K562 (cell line): ENCODE measurements around the gene GALNT9. TPM values are rescaled to one million over a fixed set of nuclear protein-coding genes. Genes with fewer than 3 reads are reported as not detected.

Source experiments
- ATAC-seq: fragments of 200-7000 bp; cut with Tn5 transposase; 3 replicates; pipeline ENCODE4 v1.9.1; 2020; ENCODE audit warnings: moderate library complexity
- BruUV-seq: library from RNA; stranded (reverse); fragments of 400-500 nt; replicated peaks from 2 replicates; lab custom pipeline; 2021; lab: Mats Ljungman, UMichigan
- CTCF ChIA-PET: fragments of 300-600 bp; formaldehyde crosslinking; extraction: SDS; loops from one replicate; lab custom pipeline; 2021; ENCODE audit warnings: low intra/inter-chr PET ratio; lab: Yijun Ruan, JAX
- POLR2A ChIA-PET: fragments of 300-600, 350-650 bp; sonication (Branson Sonifier 250); formaldehyde crosslinking; extraction: SDS; loops from one replicate; lab custom pipeline; 2021; ENCODE audit warnings: antibody characterized with exemption, inconsistent platforms; lab: Yijun Ruan, JAX
- DNase-seq, 4 experiments: peaks; one replicate each; pipeline versions ENCODE4 v3.0.0 to v3.0.0-alpha.2; 2011 to 2018; ENCODE audit warnings: low spot score in 3 of 4, mixed read lengths in 3 of 4; ENCODE audit errors: extremely low read depth in 1 of 4
- FAIRE-seq: peaks from 2 replicates; lab custom pipeline; 2011; peaks lifted over from hg19 to GRCh38; lab: Jason Lieb, UNC
- H2AFZ ChIP-seq: 2 replicates; pipeline ENCODE4 v1.6.0; 2011; ENCODE audit warnings: low read depth, low read length, control low read depth, inconsistent platforms
- H3K27ac ChIP-seq: fragments of 200-600 bp; 3 replicates; pipeline ENCODE4 v1.8.0; 2011; ENCODE audit warnings: low read depth, mild to moderate bottlenecking, control low read depth, inconsistent platforms, low read length, moderate library complexity, mixed read lengths; ENCODE audit errors: extremely low read depth
- H3K27me3 ChIP-seq, 2 experiments: fragments of 300-600 bp in 1 of 2; 2 replicates in 1 of 2; 3 replicates in 1 of 2; pipeline versions ENCODE4 v1.6.0 to v1.8.0; 2011; ENCODE audit warnings: inconsistent platforms in 2 of 2, low read length in 2 of 2, mild to moderate bottlenecking in 1 of 2, mixed read lengths in 1 of 2, moderate library complexity in 1 of 2; ENCODE audit not compliant: control insufficient read depth in 2 of 2, insufficient read depth in 2 of 2
- H3K36me3 ChIP-seq: fragments of 300-600 bp; 3 replicates; pipeline ENCODE4 v1.8.0; 2011; ENCODE audit warnings: mild to moderate bottlenecking, low read length, inconsistent platforms; ENCODE audit not compliant: control insufficient read depth, insufficient read depth
- H3K4me1 ChIP-seq, 2 experiments: fragments of 200-600 bp in 1 of 2; replicated peaks in 1 of 2; 2 replicates in 1 of 2; 3 replicates in 1 of 2; pipeline versions ENCODE4 v1.5.1 to v1.8.0; 2011; ENCODE audit warnings: inconsistent platforms in 2 of 2, low read length in 2 of 2, mild to moderate bottlenecking in 1 of 2, mixed read lengths in 1 of 2, moderate library complexity in 1 of 2; ENCODE audit not compliant: control insufficient read depth in 2 of 2, insufficient read depth in 2 of 2
- H3K4me2 ChIP-seq: 2 replicates; pipeline ENCODE4 v1.6.1; 2011; ENCODE audit warnings: low read length, control low read depth, inconsistent platforms, mixed read lengths; ENCODE audit not compliant: insufficient read depth
- H3K4me3 ChIP-seq: fragments of 200-600 bp; sonication (generic), shearing (Covaris generic); 2 replicates; pipeline ENCODE4 v1.5.1; 2016; ENCODE audit warnings: control low read depth, inconsistent platforms
- H3K79me2 ChIP-seq: fragments of 200-600 bp; 3 replicates; pipeline ENCODE4 v1.8.0; 2011; ENCODE audit warnings: low read length, inconsistent platforms; ENCODE audit not compliant: control insufficient read depth, insufficient read depth
- H3K9ac ChIP-seq, 2 experiments: 2 replicates each; pipeline versions ENCODE4 v1.6.0 to v1.6.1; 2011; ENCODE audit warnings: low read depth in 2 of 2, low read length in 2 of 2, control low read depth in 1 of 2, inconsistent platforms in 1 of 2, mild to moderate bottlenecking in 1 of 2, mixed read lengths in 1 of 2; ENCODE audit not compliant: insufficient read depth in 1 of 2
- H3K9me1 ChIP-seq: one replicate; pipeline ENCODE4 v1.6.0; 2011; ENCODE audit warnings: inconsistent platforms, mild to moderate bottlenecking, low read length, moderate library complexity; ENCODE audit not compliant: control insufficient read depth, insufficient read depth
- H3K9me3 ChIP-seq: replicated peaks from 2 replicates; pipeline ENCODE4 v1.5.1; 2011; ENCODE audit warnings: low read depth, low read length, inconsistent platforms; ENCODE audit not compliant: control insufficient read depth, insufficient read depth
- H4K20me1 ChIP-seq: replicated peaks from 2 replicates; pipeline ENCODE4 v1.6.1; 2011; ENCODE audit warnings: low read length, inconsistent platforms, mixed read lengths; ENCODE audit not compliant: control insufficient read depth, insufficient read depth
- CAMTA2 ChIP-seq: fragments of 250-450 bp; sonication (Bioruptor Pico); conservative IDR thresholded peaks from 2 replicates; pipeline ENCODE4 v1.5.1; 2022
- FOSL1 ChIP-seq: fragments of 200-800 bp; sonication (Bioruptor generic); conservative IDR thresholded peaks from 2 replicates; pipeline ENCODE4 v1.6.1; 2016; ENCODE audit warnings: missing genetic modification characterization, missing compliant biosample characterization
- JUND ChIP-seq, 2 experiments: IDR thresholded peaks; 2 replicates in 1 of 2; 3 replicates in 1 of 2; pipeline ENCODE4 v1.6.1; 2011; ENCODE audit warnings: borderline replicate concordance in 2 of 2, low read depth in 2 of 2, low read length in 2 of 2, improper control_type of control experiment in 1 of 2, missing biosample characterization in 1 of 2, missing genetic modification characterization in 1 of 2, missing genetic modification reagents in 1 of 2
- L3MBTL2 ChIP-seq: fragments of 450-650 bp; IDR thresholded peaks from 2 replicates; pipeline ENCODE4 v1.6.1; 2016; ENCODE audit warnings: mild to moderate bottlenecking, moderate library complexity
- NRF1 ChIP-seq, 2 experiments: fragments of 450-650 bp; IDR thresholded peaks in 1 of 2; conservative IDR thresholded peaks in 1 of 2; 2 replicates each; pipeline ENCODE4 v1.6.1; 2014; ENCODE audit warnings: mild to moderate bottlenecking in 2 of 2
- POLR3A ChIP-seq: IDR thresholded peaks from 2 replicates; pipeline ENCODE4 v1.6.1; 2011; ENCODE audit warnings: borderline replicate concordance, mild to moderate bottlenecking, moderate library complexity; ENCODE audit not compliant: insufficient read length, insufficient read depth; ENCODE audit errors: extremely low read depth
- THRAP3 ChIP-seq: fragments of 450-650 bp; IDR thresholded peaks from 2 replicates; pipeline ENCODE4 v1.6.1; 2016; ENCODE audit warnings: mild to moderate bottlenecking, inconsistent platforms, borderline replicate concordance
- ZNF830 ChIP-seq: fragments of 250-450 bp; sonication (Bioruptor Pico); IDR thresholded peaks from 2 replicates; pipeline ENCODE4 v1.5.0; 2021; ENCODE audit warnings: mild to moderate bottlenecking
- WGBS: fragments of 100-300 bp; shearing (Covaris generic); methylation state at CpG from one replicate; pipeline ENCODE4 v1.1.6; 2016; ENCODE audit warnings: low coverage, mixed read lengths; ENCODE audit not compliant: insufficient coverage; ENCODE audit errors: missing lambda C conversion rate; 5-methylcytosine and 5-hydroxymethylcytosine counted together
- in situ Hi-C: fragments of 300-500 bp; cut with MboI; formaldehyde crosslinking; loops from 4 replicates; pipeline ENCODE4 v1.15.0; 2018; ENCODE audit warnings: inconsistent platforms, mixed read lengths
- intact Hi-C: fragments of 100-400 bp; cut with micrococcal nuclease; formaldehyde crosslinking; loops from 2 replicates; pipeline ENCODE4 v1.14.2; 2022
- polyA plus RNA-seq, 8 experiments: library from polyadenylated mRNA; depleted of rRNA in 4 of 8; stranded (reverse) in 5 of 8; unstranded in 3 of 8; fragments of >200 nt; fragmentation: Nextera tagmentation in 2 of 8; fragmentation: Illumina TruSeq in 1 of 8; extraction: Ambion mirVana in 2 of 8; extraction: Trizol in 1 of 8; gene quantifications; 2 replicates each; pipeline versions ENCODE4 v1.2.1 to v1.2.3, GENCODE V29; 2011 to 2014; ENCODE audit warnings: inconsistent platforms in 1 of 8, missing spikeins in 1 of 8
- total RNA-seq, 7 experiments: library from RNA; depleted of rRNA in 6 of 7; stranded (reverse); fragments of >200 nt in 6 of 7; fragmentation: Illumina TruSeq in 2 of 7; extraction: Trizol in 2 of 7; gene quantifications; 2 replicates each; pipeline versions ENCODE4 v1.2.1 to v1.2.3, GENCODE V29; 2011 to 2021; ENCODE audit warnings: low replicate concordance in 1 of 7
- TF ChIP-seq, protein P1 (sequence below), 2 experiments: fragments of 450-650 bp; conservative IDR thresholded peaks; 2 replicates each; pipeline ENCODE4 v1.6.1; 2017; ENCODE audit warnings: mild to moderate bottlenecking in 2 of 2, moderate library complexity in 2 of 2
- TF ChIP-seq, protein P2 (sequence below), 2 experiments: fragments of 450-650 bp in 1 of 2; sonication (generic) in 1 of 2; formaldehyde crosslinking in 1 of 2; IDR thresholded peaks in 1 of 2; conservative IDR thresholded peaks in 1 of 2; 2 replicates each; pipeline versions ENCODE4 v1.6.1 to v1.8.1; 2016 to 2023; ENCODE audit warnings: mild to moderate bottlenecking in 2 of 2, moderate library complexity in 2 of 2, inconsistent platforms in 1 of 2, missing genetic modification reagents in 1 of 2
- TF ChIP-seq, protein P3 (sequence below): fragments of 450-650 bp; IDR thresholded peaks from 2 replicates; pipeline ENCODE4 v1.7.1; 2018; ENCODE audit warnings: mild to moderate bottlenecking, low read depth; ENCODE audit not compliant: partially characterized antibody

GALNT9 gene
- total and polyA plus RNA-seq, 9 of the 15 experiments (the other 6 are each of a cell fraction or from before 2014, with no cell fraction given): not detected

DNA sequence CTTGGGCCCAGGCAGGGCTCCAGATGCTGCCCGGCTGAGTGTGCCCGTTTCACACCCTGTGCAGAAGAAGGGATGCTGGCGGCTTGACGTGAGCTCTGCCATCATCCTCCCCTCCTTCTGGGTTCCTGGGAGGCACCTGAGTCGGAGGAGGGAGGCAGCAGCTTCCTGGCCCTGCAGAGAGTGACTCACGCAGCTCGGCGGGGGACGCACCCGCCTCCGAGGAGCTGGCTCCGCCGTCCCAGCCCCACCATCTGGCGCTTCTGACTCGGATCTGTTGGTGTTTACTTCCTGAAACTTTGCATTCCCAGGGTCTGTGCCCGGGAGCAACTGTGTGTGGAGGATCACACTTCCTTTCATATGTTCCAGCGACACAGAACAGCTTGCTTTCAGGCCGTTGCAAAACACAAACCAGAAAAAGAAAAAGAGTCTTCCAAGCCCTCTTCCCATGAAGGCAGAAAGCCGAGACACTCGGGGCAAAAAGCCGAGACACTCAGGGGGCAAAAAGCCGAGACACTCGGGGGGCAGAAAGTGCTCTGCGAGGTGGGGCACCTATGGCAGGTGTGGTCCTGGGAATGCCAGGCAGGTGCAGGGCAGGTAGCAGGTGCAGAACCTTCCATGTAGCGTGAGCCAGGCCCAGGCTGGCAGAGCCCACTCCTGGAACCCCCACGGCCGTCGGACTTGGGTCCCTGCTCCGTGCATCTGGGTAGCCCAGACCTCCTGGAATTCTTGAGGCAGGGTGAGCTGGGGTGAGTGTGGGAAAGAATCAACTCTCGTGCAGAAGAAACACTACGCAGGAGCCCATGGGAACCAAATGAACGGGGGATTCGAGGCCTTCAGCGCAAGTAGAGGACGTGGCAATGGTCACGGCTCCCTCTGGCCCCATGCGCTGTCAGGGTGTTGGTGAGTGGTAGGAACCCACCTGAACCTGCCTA is 27.6 kb upstream of the GALNT9 start:
- H3K79me2 ChIP-seq: no peaks in the 10 kb centered on the region
- H3K9ac ChIP-seq: no peak overlapping the region
- H3K27me3 ChIP-seq: peaks cover 28 to 72% of the 10 kb centered on the region in 2 experiments
- no peaks in the 10 kb centered on the region for H3K36me3 ChIP-seq
- BruUV-seq: no TSS peak
- H3K9me3 ChIP-seq: no peaks in the 10 kb centered on the region
- H2AFZ ChIP-seq: no peak overlapping the region
- H3K27ac ChIP-seq: no peak overlapping the region
- H4K20me1 ChIP-seq: 0 out of 2 replicates have a peak, but pooled peaks cover 5% of the 10 kb centered on the region
- ChIA-PET CTCF (no interaction called here), POLR2A (interaction anchor here (1.6 kb wide), 1 partner anchor 31 kb away, joined by 4 read pairs; no protein-coding TSS in a partner anchor)
- intact Hi-C loops: no loop called here
- in situ Hi-C loops: no loop called here
- WGBS: 2% methylated on average over 34 of the region's 37 CpGs
- no peak for FAIRE-seq
- H3K4me1 ChIP-seq: peaks cover 0 to 5% of the 10 kb centered on the region in 2 experiments; a peak in 1 of 5 replicates
- no peaks in the 10 kb centered on the region for H3K9me1 ChIP-seq
- no peak overlapping the region for H3K4me3 ChIP-seq
- peak; percentile 32; the same call in 1 of the 3 replicates for ATAC-seq
- H3K4me2 ChIP-seq: no peak overlapping the region
- DNase-seq: peak in 3 of 4 experiments; percentile 23 to 37 (median 27)
- TF ChIP-seq, protein P1, sequence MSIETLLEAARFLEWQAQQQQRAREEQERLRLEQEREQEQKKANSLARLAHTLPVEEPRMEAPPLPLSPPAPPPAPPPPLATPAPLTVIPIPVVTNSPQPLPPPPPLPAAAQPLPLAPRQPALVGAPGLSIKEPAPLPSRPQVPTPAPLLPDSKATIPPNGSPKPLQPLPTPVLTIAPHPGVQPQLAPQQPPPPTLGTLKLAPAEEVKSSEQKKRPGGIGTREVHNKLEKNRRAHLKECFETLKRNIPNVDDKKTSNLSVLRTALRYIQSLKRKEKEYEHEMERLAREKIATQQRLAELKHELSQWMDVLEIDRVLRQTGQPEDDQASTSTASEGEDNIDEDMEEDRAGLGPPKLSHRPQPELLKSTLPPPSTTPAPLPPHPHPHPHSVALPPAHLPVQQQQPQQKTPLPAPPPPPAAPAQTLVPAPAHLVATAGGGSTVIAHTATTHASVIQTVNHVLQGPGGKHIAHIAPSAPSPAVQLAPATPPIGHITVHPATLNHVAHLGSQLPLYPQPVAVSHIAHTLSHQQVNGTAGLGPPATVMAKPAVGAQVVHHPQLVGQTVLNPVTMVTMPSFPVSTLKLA (conservative IDR thresholded peaks at IDR 0.05): no peak
- TF ChIP-seq THRAP3 (no peak), POLR3A (no peak), JUND (IDR thresholded peaks at IDR 0.05; ENCODE audit: borderline replicate concordance, low read depth, low read length) (peak; percentile 62), JUND (tag; IDR thresholded peaks at IDR 0.05; ENCODE audit: borderline replicate concordance, low read depth, low read length) (peak; percentile 26; the same call in 1 of the 3 replicates), CAMTA2 (CRISPR knock-in tag) (no peak), NRF1 (conservative IDR thresholded peaks at IDR 0.05 in 1 of 2, IDR thresholded peaks at IDR 0.05 in 1 of 2) (0 out of 4 replicates have a peak, but pooled peaks of 1 of the 2 experiments have one; percentile 39), FOSL1 (peak; percentile 71), ZNF830 (CRISPR knock-in tag) (no peak), L3MBTL2 (no peak)
- TF ChIP-seq, protein P2, sequence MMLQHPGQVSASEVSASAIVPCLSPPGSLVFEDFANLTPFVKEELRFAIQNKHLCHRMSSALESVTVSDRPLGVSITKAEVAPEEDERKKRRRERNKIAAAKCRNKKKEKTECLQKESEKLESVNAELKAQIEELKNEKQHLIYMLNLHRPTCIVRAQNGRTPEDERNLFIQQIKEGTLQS (IDR thresholded peaks at IDR 0.05): peak; percentile 31; the same call in 1 of the 2 replicates
- TF ChIP-seq, protein P2 (CRISPR knock-in tag; conservative IDR thresholded peaks at IDR 0.05): no peak
- TF ChIP-seq, protein P3, sequence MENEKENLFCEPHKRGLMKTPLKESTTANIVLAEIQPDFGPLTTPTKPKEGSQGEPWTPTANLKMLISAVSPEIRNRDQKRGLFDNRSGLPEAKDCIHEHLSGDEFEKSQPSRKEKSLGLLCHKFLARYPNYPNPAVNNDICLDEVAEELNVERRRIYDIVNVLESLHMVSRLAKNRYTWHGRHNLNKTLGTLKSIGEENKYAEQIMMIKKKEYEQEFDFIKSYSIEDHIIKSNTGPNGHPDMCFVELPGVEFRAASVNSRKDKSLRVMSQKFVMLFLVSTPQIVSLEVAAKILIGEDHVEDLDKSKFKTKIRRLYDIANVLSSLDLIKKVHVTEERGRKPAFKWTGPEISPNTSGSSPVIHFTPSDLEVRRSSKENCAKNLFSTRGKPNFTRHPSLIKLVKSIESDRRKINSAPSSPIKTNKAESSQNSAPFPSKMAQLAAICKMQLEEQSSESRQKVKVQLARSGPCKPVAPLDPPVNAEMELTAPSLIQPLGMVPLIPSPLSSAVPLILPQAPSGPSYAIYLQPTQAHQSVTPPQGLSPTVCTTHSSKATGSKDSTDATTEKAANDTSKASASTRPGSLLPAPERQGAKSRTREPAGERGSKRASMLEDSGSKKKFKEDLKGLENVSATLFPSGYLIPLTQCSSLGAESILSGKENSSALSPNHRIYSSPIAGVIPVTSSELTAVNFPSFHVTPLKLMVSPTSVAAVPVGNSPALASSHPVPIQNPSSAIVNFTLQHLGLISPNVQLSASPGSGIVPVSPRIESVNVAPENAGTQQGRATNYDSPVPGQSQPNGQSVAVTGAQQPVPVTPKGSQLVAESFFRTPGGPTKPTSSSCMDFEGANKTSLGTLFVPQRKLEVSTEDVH: no peak
